ENCODE measurements around the gene CHST1.

- TF ChIP-seq POLR2A (IDR thresholded peaks at IDR 0.05; ENCODE audit: low read depth, low read length) (no peak), POLR2AphosphoS5 (IDR thresholded peaks at IDR 0.05; ENCODE audit: low read depth, low read length) (no peak)
These were observed 668 bp upstream of the CHST1 start for GRCh38 chr11:45665933-45666647.
